Raji (cell line): ENCODE results near the gene MSANTD1.

Source experiments
- POLR2A ChIP-seq: IDR thresholded peaks from 2 replicates; pipeline ENCODE4 v1.6.1; 2011; ENCODE audit warnings: low read depth, low read length, control low read depth; ENCODE audit not compliant: insufficient read depth

Gene MSANTD1

DNA sequence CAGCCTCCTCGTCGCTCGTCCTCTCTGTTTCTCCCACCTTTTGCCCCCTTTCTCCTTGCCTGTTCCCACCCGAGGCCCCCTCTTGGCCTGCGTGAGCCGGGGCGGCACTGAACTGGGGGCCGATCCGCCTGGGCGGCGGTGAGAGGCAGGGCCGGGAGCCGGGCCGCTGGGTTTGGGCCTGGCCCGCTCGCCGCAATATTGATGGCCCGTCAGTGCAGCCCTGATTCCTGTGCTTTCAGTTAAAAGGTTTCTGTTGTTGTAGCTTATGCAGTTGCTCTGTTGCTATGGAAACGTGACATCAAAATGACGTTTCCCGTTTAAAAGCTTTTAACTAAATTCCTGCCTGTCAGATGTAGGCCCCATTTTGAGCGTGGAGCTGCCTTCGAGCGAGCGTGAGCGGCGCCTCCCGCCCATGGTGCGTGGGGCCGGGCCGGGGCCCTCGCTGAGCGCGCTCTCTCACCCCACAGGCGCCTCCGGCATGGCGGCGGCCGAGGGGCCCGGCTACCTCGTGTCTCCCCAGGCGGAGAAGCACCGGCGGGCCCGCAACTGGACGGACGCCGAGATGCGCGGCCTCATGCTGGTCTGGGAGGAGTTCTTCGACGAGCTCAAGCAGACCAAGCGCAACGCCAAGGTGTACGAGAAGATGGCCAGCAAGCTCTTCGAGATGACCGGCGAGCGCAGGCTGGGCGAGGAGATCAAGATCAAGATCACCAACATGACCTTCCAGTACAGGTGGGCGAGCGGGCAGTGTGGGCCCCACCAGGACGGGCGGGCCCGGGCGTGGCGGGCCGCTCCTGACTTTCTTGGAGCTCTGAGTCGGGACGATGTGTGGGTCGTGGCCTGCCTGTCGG, at the start of gene MSANTD1:
Gene MSANTD1, plus strand, starts transcription at position 349 of the 851 bp plus-strand sequence. Its CDS starts 64 bp downstream, at position 413.
- no peak for TF ChIP-seq POLR2A

GRCh38 chr4:3199653-3200422, 49.1 kb upstream of the MSANTD1 start:
- TF ChIP-seq POLR2A = no peak

DNA sequence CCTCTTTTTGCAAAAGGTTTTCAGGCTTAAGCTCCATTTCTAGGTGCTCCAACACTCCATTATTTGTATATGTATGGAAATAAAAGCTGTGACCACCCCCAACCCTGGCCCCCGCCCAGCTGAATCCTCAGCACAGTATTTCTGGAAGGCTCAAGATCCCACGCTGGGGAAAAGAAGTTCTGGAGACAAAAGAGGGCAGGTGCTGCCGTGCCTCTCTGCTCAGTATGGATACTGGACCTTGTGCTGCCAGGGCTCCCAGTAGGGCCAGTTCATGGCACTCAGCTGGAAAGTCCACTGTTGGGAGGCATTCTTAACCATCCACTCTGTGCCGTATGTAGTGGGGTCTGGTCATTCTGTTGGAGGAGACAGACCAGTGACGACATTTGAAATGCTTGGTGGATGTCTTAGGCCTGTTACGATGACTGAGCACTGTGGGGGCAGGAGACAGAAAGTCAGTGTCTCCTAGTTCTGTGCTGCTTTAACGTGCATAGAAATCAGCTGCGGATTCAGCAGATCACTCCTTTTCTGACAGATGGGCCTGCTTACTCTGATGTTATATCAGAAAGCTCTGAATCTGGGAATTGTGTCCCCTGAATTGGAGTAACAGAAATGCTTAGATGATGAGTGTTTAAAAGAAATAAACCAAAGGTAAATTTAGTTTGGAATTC, 48.4 kb upstream of the MSANTD1 start:
- no peak for TF ChIP-seq POLR2A

DNA sequence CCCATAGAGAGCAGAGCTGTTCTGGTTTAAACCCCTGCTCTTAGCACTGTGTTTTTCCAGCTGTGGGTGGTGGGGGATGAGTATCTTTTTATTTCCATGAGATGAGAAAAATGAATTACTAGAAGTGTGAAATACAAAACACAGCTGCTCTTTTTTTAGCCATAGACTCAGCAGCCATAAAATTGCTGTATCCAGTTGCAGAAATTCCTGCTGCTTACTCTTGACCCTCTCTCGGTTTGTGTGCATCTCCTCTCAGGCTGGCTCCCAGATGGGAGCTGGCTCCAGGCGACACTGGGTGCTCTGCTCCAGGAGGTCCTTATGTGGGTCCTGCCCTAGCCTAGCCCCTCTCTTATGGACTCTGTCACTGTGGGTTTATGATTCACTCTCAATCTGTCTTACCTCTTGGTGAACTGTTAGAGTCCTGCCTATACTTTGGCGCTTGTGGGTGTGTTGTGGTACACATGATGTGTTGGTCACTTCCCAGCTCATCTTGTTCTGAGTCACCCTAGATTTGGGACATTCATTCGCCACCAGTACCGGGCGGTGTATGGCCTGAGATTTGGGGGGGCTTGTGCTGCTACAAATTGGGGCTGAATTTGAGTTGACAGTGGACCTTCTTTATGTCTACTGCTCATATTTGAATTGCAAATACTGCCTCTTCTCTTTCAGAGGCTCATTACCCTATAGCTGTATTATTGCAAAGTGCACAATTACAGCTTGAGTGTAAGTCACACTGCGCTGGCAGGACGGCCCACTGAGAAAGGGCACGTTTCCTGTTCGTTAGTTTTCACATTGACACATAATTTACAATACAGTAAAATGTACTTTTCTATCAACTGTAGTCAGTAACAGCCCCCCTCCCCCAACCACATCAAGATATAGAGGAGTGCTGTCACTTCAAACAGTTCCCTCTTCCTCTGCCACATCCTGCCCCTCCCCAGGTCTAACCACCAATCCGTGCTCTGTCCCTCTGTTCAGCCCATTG, 46.9 kb upstream of the MSANTD1 start:
- no peak for TF ChIP-seq POLR2A

DNA sequence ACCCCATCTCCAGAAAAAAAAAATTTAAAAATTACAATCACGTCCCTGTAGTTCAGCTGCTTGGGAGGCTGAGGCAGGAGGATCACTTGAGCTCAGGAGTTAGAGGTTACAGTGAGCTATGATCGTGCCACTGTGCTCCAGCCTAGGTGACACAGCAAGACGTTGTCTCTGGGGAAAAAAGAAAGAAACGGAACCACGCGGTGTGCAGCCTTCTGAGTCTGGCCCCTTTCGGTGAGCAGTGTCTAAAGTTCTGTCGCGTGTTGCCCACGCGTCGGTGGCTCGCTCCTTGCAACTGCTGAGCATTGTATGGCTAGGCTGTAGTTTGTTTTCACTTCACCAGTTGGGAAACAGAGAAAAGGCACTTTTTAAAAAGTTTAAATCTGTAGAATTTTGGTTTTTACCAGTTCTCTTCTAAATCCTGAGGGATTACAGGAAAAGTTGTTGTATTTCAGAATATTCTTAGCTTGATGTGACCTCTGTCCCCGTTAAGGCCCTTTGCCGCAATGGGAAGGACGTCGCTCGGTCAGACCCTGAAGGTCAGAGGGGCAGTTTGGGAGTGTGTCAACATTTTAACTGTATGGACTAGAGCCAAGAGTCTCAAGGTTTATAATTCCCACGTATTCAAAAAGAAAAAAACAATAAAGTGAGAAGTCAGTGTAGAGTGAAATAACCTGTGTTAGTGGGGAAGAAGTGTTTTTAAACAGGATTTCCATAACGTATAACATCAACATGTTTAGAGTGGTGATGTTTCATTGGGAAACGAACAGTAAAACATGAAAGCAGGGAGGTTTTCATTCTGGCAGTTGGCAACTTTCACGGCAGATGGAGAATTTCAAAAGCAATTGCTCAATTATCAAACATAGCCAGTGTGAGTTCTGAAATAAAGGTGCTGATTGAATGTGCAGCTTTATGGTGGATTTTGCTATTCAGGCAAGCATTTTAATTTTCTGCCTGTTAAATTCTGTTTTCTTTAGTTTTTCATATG, 45.8 kb upstream of the MSANTD1 start:
- TF ChIP-seq POLR2A = no peak

GRCh38 chr4:3203971-3204431, 45.0 kb upstream of the MSANTD1 start:
- no peak for TF ChIP-seq POLR2A

DNA sequence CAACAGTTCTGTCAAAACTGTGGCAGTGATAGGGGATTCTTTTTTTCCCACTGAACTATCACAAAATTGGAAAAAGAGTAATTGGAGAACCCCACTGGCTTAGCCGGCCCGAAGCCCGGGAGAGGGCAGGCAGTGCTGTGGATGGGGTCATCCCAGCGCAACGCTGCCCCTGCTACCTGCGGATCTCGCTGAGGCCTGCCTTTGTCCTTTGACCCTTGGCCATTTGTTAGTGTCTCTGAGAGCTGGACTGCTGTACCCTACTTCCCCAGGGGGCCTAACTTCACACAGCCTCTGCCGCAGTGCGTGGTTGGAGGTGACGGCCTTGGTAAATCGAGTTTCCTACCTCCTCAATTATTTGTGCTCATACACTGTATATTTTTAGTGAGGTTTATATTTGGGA, 43.0 kb upstream of the MSANTD1 start:
- TF ChIP-seq POLR2A = no peak

DNA sequence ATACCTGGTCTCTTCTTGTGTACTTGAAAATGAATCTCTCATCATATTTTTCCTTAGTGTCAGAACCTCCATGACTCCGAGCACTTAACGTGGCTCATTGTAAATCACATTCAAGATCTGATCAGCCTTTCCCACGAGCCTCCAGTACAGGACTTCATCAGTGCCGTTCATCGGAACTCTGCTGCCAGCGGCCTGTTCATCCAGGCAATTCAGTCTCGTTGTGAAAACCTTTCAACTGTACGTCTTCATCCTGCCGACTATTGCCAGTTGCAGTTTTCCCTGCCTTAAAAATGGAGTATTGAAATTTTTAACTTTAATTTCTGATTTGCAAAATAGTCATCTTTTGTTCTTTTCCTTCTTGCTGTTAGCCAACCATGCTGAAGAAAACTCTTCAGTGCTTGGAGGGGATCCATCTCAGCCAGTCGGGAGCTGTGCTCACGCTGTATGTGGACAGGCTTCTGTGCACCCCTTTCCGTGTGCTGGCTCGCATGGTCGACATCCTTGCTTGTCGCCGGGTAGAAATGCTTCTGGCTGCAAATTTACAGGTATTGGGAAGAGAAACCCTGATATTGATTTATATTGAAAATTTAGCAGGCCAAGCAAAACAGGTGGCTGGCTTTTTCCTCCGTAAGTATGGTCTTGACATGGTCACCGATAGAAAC, 42.4 kb upstream of the MSANTD1 start:
- no peak for TF ChIP-seq POLR2A

- no peak for TF ChIP-seq POLR2A
Observed at GRCh38 chr4:3207531-3208037, 41.4 kb upstream of the MSANTD1 start.

DNA sequence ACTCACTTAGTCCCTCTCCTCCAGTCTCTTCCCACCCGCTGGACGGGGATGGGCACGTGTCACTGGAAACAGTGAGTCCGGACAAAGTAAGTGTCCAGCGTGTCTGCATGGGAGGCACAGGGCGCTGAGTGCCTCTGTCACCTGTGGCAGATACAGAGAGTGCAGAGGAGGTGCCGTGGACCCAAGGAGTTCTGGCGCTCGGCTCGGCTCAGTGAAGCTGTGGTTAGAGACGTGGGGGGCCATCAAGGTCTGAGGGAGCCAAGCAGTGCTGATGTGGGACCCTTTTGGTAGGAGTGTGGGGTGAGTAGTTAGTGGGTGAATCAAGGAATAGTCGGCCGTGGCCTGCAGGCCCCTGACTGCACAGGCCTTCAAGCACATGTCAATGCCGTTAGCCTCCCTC, 40.1 kb upstream of the MSANTD1 start:
- TF ChIP-seq POLR2A = no peak

GRCh38 chr4:3209551-3210325, 39.2 kb upstream of the MSANTD1 start:
- TF ChIP-seq POLR2A = no peak

DNA sequence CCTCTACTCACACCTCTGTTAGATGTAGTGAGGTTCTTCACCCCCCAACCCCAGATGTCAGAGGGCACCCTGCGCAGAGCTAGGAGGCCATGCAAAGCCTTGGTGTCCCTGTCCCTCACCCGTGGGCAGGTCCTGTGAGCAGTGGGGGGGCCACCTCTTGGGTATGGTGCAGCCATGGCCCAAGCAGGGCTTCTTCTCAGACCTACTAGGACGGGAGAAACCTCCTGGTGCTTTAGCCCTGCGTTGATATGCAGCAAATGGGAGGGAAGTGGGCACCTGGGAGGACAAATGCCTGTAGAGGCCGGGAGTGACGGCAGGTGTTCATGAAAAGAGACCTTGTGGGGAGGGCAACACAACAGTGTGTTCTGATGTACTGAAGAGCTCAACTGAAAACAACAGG, 38.5 kb upstream of the MSANTD1 start:
- TF ChIP-seq POLR2A = no peak
